K562 (cell line): ENCODE measurements around the gene LY6G6C. TPM values are rescaled to one million over a fixed set of nuclear protein-coding genes. Genes with fewer than 3 reads are reported as not detected.

Source experiments
- BRD9 ChIP-seq: fragments of 450-650 bp; IDR thresholded peaks from 2 replicates; pipeline ENCODE4 v1.6.1; 2018; ENCODE audit warnings: low read depth; ENCODE audit not compliant: partially characterized antibody
- BRF1 ChIP-seq: IDR thresholded peaks from 3 replicates; pipeline ENCODE4 v1.6.1; 2011; ENCODE audit warnings: borderline replicate concordance, mild to moderate bottlenecking; ENCODE audit not compliant: insufficient read length; ENCODE audit errors: extremely low read depth
- FOXK1 ChIP-seq: sonication (generic); formaldehyde crosslinking; IDR thresholded peaks from 2 replicates; pipeline ENCODE4 v1.8.0; 2022; ENCODE audit warnings: missing genetic modification reagents, mild to moderate bottlenecking, borderline replicate concordance
- GABPB2 ChIP-seq: fragments of 250-450 bp; sonication (Bioruptor Pico); conservative IDR thresholded peaks from 2 replicates; pipeline ENCODE4 v1.5.1; 2021; ENCODE audit warnings: mild to moderate bottlenecking
- MXD1 ChIP-seq: fragments of 250-450 bp; sonication (Bioruptor Pico); IDR thresholded peaks from 2 replicates; pipeline ENCODE4 v1.8.0; 2021; ENCODE audit warnings: borderline replicate concordance, mild to moderate bottlenecking, moderate library complexity; ENCODE audit not compliant: poor library complexity, severe bottlenecking
- PPARD ChIP-seq: fragments of 250-450 bp; sonication (Bioruptor Pico); IDR thresholded peaks from 2 replicates; pipeline ENCODE4 v1.8.0; 2022; ENCODE audit warnings: inconsistent platforms, mild to moderate bottlenecking, moderate library complexity
- TFAM ChIP-seq: fragments of 250-450 bp; sonication (Bioruptor Pico); conservative IDR thresholded peaks from 2 replicates; pipeline ENCODE4 v1.5.0; 2021; ENCODE audit warnings: mild to moderate bottlenecking, moderate library complexity
- ZNF197 ChIP-seq: fragments of 200-800 bp; sonication (Bioruptor generic); IDR thresholded peaks from 2 replicates; pipeline ENCODE4 v1.6.1; 2016; ENCODE audit warnings: low read depth, missing genetic modification characterization, missing compliant biosample characterization
- ZNF444 ChIP-seq: fragments of 250-450 bp; sonication (Bioruptor Pico); IDR thresholded peaks from 2 replicates; pipeline ENCODE4 v1.4.0; 2020; ENCODE audit warnings: mild to moderate bottlenecking, moderate library complexity
- ZNF695 ChIP-seq: fragments of 450-650 bp; formaldehyde crosslinking; IDR thresholded peaks from 2 replicates; pipeline ENCODE4 v1.4.0; 2020; ENCODE audit warnings: mild to moderate bottlenecking, moderate library complexity
- ZNF740 ChIP-seq, 3 experiments: fragments of 200-800 bp in 1 of 3; sonication (Bioruptor generic) in 1 of 3; sonication (generic) in 1 of 3; formaldehyde crosslinking in 1 of 3; IDR thresholded peaks; 2 replicates each; pipeline versions ENCODE4 v1.6.1 to v1.8.0; 2016 to 2022; ENCODE audit warnings: mild to moderate bottlenecking in 2 of 3, missing compliant biosample characterization in 2 of 3, missing genetic modification characterization in 2 of 3, missing genetic modification reagents in 1 of 3
- ZNF766 ChIP-seq: fragments of 200-800 bp; sonication (Bioruptor generic); conservative IDR thresholded peaks from 2 replicates; pipeline ENCODE4 v1.6.1; 2016; ENCODE audit warnings: missing genetic modification characterization, missing compliant biosample characterization
- polyA plus RNA-seq, 8 experiments: library from polyadenylated mRNA; depleted of rRNA in 4 of 8; stranded (reverse) in 5 of 8; unstranded in 3 of 8; fragments of >200 nt; fragmentation: Nextera tagmentation in 2 of 8; fragmentation: Illumina TruSeq in 1 of 8; extraction: Ambion mirVana in 2 of 8; extraction: Trizol in 1 of 8; gene quantifications; 2 replicates each; pipeline versions ENCODE4 v1.2.1 to v1.2.3, GENCODE V29; 2011 to 2014; ENCODE audit warnings: inconsistent platforms in 1 of 8, missing spikeins in 1 of 8
- total RNA-seq, 7 experiments: library from RNA; depleted of rRNA in 6 of 7; stranded (reverse); fragments of >200 nt in 6 of 7; fragmentation: Illumina TruSeq in 2 of 7; extraction: Trizol in 2 of 7; gene quantifications; 2 replicates each; pipeline versions ENCODE4 v1.2.1 to v1.2.3, GENCODE V29; 2011 to 2021; ENCODE audit warnings: low replicate concordance in 1 of 7
- TF ChIP-seq, protein P1 (sequence below): fragments of 250-450 bp; sonication (Bioruptor Pico); IDR thresholded peaks from 2 replicates; pipeline ENCODE4 v1.5.0; 2020; ENCODE audit warnings: mild to moderate bottlenecking, borderline replicate concordance
- TF ChIP-seq, protein P2 (sequence below): fragments of 450-650 bp; IDR thresholded peaks from 2 replicates; pipeline ENCODE4 v1.6.1; 2016; ENCODE audit warnings: borderline replicate concordance
- TF ChIP-seq, protein P3 (sequence below): fragments of 450-650 bp; formaldehyde crosslinking; IDR thresholded peaks from 2 replicates; pipeline ENCODE4 v1.4.0; 2020; ENCODE audit warnings: mild to moderate bottlenecking, moderate library complexity

The LY6G6C gene
- total and polyA plus RNA-seq, 9 of the 15 experiments (the other 6 are each of a cell fraction or from before 2014, with no cell fraction given), result 0.06 to 0.20 TPM; not detected in 7

DNA sequence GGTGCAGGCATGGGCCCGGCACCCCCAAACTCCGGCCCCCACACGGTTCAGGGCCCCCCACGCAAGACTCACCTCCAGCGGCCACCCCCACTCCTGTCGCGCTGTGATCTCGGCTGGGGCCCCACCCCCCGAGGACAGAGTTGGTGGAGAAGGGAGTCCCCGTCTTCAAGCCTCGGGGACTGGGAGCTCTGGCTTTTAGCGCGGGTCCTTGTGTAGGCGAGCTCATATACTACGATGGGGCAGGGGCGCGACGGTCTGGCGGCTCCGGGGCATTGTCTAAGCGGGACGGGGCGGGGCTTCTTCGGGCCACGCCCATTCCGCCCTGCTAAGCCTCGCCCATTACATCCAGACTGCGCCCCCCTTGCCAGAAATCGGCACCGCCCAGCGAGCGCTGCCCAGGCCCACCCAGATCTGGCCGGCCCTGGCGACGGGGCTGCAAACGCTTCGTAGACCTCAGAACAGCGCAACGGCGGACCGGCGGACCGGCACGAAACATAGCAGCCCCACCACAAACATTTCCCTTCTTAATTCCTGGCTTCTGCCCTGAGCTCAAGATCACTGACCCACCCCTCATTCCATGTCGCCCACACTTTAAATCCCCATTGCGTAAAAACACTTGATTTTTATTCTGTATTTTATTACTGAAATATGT, 8.6 kb upstream of the LY6G6C start (continued):
- TF ChIP-seq FOXK1 (CRISPR knock-in tag) (peak; percentile 91; the same call in 1 of the 2 replicates), ZNF444 (CRISPR knock-in tag) (peak; percentile 95), PPARD (CRISPR knock-in tag) (peak; percentile 61; the same call in 1 of the 2 replicates), ZNF197 (CRISPR knock-in tag) (no peak), ZNF695 (CRISPR knock-in tag) (peak; percentile 97), ZNF766 (CRISPR knock-in tag) (no peak), TFAM (CRISPR knock-in tag) (no peak), BRF1 (no peak), MXD1 (CRISPR knock-in tag) (no peak), GABPB2 (CRISPR knock-in tag) (peak; percentile 90), ZNF740 (CRISPR knock-in tag; IDR thresholded peaks at IDR 0.05) (no peak), ZNF740 (tag; IDR thresholded peaks at IDR 0.05) (peak in 1 of 2 experiments; percentile 78; a peak in 2 of 4 replicates), BRD9 (no peak)
- TF ChIP-seq, protein P1, sequence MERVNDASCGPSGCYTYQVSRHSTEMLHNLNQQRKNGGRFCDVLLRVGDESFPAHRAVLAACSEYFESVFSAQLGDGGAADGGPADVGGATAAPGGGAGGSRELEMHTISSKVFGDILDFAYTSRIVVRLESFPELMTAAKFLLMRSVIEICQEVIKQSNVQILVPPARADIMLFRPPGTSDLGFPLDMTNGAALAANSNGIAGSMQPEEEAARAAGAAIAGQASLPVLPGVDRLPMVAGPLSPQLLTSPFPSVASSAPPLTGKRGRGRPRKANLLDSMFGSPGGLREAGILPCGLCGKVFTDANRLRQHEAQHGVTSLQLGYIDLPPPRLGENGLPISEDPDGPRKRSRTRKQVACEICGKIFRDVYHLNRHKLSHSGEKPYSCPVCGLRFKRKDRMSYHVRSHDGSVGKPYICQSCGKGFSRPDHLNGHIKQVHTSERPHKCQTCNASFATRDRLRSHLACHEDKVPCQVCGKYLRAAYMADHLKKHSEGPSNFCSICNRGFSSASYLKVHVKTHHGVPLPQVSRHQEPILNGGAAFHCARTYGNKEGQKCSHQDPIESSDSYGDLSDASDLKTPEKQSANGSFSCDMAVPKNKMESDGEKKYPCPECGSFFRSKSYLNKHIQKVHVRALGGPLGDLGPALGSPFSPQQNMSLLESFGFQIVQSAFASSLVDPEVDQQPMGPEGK, result peak; percentile 99
- TF ChIP-seq, protein P2, sequence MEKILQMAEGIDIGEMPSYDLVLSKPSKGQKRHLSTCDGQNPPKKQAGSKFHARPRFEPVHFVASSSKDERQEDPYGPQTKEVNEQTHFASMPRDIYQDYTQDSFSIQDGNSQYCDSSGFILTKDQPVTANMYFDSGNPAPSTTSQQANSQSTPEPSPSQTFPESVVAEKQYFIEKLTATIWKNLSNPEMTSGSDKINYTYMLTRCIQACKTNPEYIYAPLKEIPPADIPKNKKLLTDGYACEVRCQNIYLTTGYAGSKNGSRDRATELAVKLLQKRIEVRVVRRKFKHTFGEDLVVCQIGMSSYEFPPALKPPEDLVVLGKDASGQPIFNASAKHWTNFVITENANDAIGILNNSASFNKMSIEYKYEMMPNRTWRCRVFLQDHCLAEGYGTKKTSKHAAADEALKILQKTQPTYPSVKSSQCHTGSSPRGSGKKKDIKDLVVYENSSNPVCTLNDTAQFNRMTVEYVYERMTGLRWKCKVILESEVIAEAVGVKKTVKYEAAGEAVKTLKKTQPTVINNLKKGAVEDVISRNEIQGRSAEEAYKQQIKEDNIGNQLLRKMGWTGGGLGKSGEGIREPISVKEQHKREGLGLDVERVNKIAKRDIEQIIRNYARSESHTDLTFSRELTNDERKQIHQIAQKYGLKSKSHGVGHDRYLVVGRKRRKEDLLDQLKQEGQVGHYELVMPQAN, result no peak; the same call in 1 of the 2 replicates
- TF ChIP-seq, protein P3, sequence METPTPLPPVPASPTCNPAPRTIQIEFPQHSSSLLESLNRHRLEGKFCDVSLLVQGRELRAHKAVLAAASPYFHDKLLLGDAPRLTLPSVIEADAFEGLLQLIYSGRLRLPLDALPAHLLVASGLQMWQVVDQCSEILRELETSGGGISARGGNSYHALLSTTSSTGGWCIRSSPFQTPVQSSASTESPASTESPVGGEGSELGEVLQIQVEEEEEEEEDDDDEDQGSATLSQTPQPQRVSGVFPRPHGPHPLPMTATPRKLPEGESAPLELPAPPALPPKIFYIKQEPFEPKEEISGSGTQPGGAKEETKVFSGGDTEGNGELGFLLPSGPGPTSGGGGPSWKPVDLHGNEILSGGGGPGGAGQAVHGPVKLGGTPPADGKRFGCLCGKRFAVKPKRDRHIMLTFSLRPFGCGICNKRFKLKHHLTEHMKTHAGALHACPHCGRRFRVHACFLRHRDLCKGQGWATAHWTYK (CRISPR knock-in tag), result peak; percentile 99
